Fibroblast of pulmonary artery (primary cell): ENCODE results near the gene MSX1.

ENCODE experiments used
- DNase-seq: peaks from one replicate; pipeline ENCODE4 v3.0.0-alpha.2; 2010; ENCODE audit warnings: low read depth
- H3K4me3 ChIP-seq: replicated peaks from 2 replicates; pipeline ENCODE4 v1.5.1; 2011; ENCODE audit warnings: low read depth, mild to moderate bottlenecking, control low read depth, low read length, moderate library complexity
- TF ChIP-seq, protein P1 (sequence below): IDR thresholded peaks from 2 replicates; pipeline ENCODE4 v1.5.1; 2011; ENCODE audit warnings: mild to moderate bottlenecking, control low read depth, low read length, inconsistent platforms; ENCODE audit errors: missing control alignments

MSX1 gene

DNA sequence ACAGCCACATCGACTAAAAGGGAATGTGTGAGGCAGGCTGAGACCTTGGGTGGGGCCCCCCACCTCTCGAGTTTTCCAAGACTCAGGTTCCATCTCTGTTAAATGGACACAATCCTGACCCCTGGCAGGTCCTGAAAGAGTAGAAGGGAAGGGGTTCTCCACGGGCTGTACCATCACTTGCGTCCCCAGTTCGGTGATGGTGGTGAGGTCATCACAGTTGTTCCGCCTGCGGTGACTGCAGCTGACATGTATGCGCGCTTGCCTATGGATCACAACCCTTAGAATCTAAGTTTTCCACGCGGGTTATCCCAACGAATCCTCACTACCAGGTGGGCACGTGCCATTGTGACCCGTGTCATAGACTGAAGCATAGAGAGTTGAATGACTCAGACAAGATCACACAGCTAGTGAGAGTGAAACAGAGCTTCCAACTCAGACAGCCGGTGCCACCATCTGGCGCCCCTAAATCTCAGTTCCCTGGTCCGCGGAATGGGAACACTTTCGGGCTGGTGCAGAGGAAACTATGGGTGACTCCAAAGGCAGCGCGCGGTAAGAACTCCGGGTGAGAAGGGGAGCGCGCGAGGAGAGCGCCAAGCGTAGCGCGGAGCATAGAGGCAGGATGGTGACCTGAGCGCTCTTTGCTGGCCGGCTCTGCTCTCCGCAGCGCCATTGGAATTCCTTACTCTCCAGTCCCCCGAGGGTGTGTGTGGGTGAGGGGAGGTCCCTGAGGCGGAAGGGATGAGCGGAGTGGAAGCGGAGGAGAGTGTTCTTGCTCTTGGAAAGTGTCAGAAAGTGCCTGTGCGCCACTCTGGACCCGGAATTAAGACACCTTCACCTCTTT is 10.5 kb downstream of the MSX1 start:
- DNase-seq, result no peak
- TF ChIP-seq, protein P1, sequence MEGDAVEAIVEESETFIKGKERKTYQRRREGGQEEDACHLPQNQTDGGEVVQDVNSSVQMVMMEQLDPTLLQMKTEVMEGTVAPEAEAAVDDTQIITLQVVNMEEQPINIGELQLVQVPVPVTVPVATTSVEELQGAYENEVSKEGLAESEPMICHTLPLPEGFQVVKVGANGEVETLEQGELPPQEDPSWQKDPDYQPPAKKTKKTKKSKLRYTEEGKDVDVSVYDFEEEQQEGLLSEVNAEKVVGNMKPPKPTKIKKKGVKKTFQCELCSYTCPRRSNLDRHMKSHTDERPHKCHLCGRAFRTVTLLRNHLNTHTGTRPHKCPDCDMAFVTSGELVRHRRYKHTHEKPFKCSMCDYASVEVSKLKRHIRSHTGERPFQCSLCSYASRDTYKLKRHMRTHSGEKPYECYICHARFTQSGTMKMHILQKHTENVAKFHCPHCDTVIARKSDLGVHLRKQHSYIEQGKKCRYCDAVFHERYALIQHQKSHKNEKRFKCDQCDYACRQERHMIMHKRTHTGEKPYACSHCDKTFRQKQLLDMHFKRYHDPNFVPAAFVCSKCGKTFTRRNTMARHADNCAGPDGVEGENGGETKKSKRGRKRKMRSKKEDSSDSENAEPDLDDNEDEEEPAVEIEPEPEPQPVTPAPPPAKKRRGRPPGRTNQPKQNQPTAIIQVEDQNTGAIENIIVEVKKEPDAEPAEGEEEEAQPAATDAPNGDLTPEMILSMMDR, result no peak
- H3K4me3 ChIP-seq, result no peak overlapping the region

DNA sequence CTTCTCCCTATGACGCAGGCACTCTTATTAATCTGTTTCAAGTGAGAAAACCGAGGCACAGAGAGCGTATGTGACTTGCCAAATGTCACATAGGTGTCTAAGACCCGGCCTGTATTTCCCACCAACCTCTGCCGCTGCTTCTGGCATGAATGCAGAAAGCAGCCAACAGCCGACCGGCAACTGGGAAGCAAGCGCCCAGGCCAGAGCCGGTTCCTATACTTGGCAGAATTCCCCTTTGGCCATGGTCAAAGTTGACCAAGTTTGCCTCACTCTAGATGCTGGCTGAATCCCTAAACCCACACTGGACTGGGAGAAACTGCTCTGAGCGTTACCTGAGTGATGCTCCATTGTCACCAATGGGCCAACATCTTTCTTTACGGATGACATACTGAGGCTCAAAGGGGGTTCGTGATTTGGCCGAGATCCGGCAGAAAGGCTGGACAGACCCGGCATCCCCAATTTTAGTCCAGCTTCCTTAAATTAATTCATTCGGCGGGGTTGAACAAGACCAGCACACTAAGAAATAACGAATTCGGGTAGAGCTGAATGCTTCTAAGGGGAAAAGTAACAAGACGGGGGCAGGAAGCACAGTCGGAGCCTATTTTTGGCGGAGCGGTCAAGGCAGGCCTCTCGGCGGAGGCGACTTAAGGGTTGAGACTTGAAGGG is 11.2 kb downstream of the MSX1 start:
- DNase-seq, result no peak
- H3K4me3 ChIP-seq, result no peak overlapping the region
- TF ChIP-seq, protein P1, result no peak

DNA sequence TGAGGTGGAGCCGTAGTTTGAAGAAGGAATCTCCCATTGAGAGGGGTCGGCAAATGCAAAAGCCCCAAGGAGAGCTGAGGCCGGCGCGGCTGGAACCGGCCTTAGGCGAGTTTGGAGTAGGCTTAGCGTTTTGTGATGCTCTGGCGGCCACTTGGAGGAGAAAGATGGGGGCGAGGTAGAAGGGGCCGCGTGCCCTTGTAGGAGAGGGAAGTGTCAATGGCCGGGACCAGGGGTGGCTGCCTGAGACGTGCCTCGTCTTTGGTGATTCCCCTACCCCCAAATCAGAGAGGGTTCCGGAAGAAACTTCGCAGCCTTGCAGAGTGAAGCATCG is 11.7 kb downstream of the MSX1 start:
- no peak for DNase-seq
- H3K4me3 ChIP-seq, result no peak overlapping the region
- TF ChIP-seq, protein P1, result no peak

DNA sequence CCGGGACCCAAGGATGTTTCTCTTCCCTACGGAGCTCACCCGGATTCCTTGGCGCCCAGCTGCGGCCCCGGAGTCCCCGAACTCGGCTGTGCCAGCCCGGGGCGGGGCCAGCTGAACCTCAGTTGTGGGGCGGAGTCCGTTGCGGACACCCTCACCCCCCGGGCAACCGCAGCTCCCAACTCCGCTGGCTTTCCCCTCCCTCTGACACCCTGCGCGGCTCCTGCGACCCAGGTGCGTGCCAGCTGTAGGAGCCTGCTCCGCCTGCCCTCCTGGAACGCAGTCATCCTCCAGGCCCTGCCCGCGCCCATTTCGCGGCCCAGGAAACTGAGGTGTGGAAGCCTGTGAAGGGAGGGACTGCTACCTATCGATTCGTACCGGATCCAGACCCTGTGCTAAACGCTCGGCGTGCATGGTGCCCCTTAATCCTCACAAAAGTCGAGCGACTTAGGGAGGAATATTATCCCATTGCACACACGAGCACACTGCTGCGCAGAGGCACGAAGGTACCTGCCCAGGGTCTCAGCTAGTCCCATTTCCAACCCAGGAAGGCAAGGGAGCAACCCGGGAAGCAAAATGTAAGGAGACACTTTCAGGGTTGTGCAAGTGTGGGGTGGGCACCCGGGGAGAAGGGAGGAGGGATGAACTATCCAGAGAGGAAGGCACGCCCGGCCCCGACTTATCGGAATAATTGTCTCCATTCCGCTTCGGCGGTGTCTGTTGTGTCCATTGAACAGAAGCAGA is 12.3 kb downstream of the MSX1 start:
- no peak overlapping the region for H3K4me3 ChIP-seq
- DNase-seq, result no peak
- TF ChIP-seq, protein P1, result no peak

DNA sequence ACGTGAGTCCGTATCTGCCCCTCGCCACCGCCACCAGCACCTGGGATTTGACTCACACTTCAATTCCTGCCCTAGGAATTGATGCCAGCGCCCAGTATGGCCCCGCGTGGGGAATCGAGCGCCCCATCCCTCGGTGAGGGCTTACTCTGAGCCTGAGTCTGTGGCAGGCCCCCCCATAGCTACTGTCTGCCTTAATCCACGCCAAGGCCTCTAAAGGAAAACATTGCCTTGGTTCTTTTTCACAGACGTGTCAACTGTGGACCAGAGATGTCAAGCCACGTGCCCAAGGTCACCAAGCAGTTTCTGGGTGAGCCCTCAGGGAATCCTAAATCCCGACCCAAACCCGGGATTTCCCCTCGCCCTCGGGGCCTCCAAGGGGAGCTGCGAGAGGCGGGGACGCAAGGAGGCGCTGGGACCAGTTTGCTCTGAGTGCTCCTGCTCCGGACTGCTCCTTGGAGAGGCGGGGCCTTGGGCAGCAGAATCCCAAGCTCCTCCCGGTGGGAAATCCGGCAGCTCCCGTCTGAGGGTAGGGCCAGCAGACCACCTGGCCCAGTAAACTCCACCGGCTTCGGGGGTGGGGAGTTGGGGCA is 12.9 kb downstream of the MSX1 start:
- H3K4me3 ChIP-seq, result no peak overlapping the region
- DNase-seq, result no peak
- TF ChIP-seq, protein P1, result no peak

DNA sequence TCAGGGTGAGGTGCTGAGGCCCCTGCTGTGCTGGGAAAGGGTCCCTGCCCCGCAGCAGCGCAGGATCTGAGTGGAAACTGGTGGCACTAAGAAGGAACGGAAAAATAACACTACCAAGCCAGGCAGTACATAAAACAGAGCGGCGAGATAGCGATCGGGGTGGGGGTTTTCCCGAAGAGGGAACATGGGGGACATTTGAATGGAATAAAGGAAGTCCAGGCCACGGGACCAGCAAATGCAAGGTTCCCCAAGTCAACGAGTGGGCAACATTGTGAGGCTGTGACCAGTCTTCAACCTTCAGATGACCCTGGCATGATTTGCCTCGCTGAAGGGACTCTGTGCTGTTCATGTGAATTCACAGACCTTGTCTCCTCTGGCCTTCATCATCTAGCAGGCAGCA is 13.7 kb downstream of the MSX1 start:
- H3K4me3 ChIP-seq, result no peak overlapping the region
- TF ChIP-seq, protein P1, result no peak
- no peak for DNase-seq
